GM21381 (cell line): ENCODE results near the gene MIEF1.
"Not testable (repeated sequence)": the region's sequence is repeated elsewhere in the genome, so short reads cannot be mapped to it uniquely, and the experiment has no call there.

Experiments
- ATAC-seq: cut with Tn5 transposase; IDR thresholded peaks from one replicate; pipeline ENCODE4 v1.9.1; 2021; ENCODE audit warnings: mild to moderate bottlenecking, moderate library complexity; ENCODE audit not compliant: unreplicated experiment

MIEF1 gene

DNA sequence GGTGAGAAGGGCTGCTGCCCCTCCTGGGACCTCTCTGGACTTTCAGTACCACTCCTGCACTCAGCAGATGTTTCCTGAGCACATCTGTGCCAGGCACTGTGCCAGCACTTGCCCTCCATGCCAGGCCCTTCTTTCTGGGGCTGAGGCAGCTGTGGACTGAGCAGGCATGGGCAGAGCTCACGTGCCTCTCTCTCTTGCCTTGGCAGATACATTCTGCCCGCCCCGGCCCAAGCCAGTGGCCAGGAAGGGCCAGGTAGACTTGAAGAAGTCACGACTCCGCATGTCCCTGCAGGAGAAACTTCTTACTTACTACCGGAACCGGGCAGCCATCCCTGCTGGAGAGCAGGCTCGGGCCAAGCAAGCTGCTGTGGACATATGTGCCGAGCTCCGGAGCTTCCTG, 9.9 kb downstream of the MIEF1 start:
- ATAC-seq = no peak

GRCh38 chr22:39513791-39514190, 11.7 kb downstream of the MIEF1 start:
- ATAC-seq = no peak

- ATAC-seq = no peak
Observed at GRCh38 chr22:39514373-39514973, 12.4 kb downstream of the MIEF1 start.

- ATAC-seq = no peak
Observed at GRCh38 chr22:39515266-39516050, 13.4 kb downstream of the MIEF1 start.

DNA sequence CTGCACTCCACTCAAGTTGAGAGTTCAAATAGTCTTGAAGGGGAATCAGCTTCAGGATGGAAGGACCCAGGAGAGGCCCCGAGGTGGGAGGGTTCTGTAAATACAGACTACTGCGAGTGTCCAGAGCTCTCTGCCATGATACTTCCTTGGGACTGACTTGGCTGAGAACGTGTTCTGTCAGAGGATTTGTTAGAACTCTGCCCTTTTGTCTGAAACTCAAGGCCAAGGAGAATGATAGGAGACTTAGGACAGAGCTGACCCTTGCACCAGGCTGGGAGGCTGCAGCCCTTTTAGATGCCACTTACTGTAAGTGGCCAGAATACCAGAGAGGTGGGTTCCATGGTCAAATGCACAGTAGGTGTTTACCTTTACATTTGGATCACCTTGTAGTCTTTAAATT, 15.4 kb downstream of the MIEF1 start:
- no peak for ATAC-seq

GRCh38 chr22:39518144-39518786, 16.2 kb downstream of the MIEF1 start:
- no peak for ATAC-seq

- ATAC-seq = no peak
Observed at GRCh38 chr22:39518996-39519680, 17.0 kb downstream of the MIEF1 start.

DNA sequence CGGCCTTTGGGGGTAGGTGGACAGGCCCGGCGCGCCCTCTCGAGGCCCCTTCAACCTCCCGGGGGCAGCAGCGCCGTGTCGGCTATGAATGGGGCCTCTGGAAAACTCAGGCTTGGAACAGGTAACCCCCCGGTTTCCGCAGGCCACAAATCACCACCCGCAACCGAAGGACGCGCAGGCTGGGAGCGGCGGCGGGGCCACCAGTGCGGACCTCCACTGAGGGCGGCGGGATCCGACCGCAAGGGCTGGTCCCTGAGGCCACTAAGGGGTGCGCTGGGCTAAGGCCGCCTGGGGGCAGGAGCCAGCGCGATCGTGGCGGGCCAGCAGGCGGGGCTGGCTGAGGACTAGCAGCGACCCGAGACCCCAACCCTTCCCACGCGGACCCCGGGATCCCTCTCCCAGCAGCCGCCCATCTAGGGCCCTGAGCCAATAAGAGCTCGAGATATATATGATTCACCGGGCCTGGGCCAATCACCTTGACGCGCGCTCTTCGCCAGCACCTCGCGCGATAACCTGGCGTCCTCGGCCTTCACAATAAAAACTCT, 17.7 kb downstream of the MIEF1 start:
- peak; percentile 70 for ATAC-seq

DNA sequence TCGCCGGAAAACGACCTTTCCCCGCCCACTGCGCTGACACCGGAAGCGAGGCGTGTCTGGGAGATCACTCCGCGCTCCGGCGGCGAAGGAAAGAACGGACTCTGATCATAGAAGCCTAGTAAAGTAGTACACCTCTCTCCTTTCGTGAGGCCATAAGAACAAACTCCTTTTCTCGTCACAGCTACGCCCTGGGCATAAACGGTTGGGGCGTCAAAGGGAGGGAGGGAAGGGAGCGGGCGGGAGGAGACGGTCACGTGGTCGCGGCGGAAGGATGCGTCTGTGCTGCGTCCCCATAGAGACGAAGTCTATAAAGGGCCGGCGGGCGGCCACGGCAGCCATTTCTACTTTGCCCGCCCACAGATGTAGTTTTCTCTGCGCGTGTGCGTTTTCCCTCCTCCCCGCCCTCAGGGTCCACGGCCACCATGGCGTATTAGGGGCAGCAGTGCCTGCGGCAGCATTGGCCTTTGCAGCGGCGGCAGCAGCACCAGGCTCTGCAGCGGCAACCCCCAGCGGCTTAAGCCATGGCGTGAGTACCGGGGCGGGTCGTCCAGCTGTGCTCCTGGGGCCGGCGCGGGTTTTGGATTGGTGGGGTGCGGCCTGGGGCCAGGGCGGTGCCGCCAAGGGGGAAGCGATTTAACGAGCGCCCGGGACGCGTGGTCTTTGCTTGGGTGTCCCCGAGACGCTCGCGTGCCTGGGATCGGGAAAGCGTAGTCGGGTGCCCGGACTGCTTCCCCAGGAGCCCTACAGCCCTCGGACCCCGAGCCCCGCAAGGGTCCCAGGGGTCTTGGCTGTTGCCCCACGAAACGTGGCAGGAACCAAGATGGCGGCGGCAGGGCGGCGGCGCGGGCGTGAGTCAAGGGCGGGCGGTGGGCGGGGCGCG, 18.4 kb downstream of the MIEF1 start, which contains the start of gene ATF4:
TSS of gene ATF4 (plus strand) at position 337 of the 880 bp plus-strand sequence. CDS start 884 bp downstream, outside the sequence.
- ATAC-seq = peak; percentile 47

GRCh38 chr22:39521106-39521885, 19.2 kb downstream of the MIEF1 start:
- not testable (repeated sequence) for ATAC-seq

DNA sequence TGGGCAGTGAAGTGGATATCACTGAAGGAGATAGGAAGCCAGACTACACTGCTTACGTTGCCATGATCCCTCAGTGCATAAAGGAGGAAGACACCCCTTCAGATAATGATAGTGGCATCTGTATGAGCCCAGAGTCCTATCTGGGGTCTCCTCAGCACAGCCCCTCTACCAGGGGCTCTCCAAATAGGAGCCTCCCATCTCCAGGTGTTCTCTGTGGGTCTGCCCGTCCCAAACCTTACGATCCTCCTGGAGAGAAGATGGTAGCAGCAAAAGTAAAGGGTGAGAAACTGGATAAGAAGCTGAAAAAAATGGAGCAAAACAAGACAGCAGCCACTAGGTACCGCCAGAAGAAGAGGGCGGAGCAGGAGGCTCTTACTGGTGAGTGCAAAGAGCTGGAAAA, 20.0 kb downstream of the MIEF1 start:
- ATAC-seq = not testable (repeated sequence)

- ATAC-seq = no peak
Observed at GRCh38 chr22:39522567-39523300, 20.6 kb downstream of the MIEF1 start.

- no peak for ATAC-seq
Observed at GRCh38 chr22:39524089-39524752, 22.1 kb downstream of the MIEF1 start.

GRCh38 chr22:39524753-39525657, 22.9 kb downstream of the MIEF1 start:
- no peak for ATAC-seq

- no peak for ATAC-seq
Observed at GRCh38 chr22:39525658-39525975, 23.5 kb downstream of the MIEF1 start.

DNA sequence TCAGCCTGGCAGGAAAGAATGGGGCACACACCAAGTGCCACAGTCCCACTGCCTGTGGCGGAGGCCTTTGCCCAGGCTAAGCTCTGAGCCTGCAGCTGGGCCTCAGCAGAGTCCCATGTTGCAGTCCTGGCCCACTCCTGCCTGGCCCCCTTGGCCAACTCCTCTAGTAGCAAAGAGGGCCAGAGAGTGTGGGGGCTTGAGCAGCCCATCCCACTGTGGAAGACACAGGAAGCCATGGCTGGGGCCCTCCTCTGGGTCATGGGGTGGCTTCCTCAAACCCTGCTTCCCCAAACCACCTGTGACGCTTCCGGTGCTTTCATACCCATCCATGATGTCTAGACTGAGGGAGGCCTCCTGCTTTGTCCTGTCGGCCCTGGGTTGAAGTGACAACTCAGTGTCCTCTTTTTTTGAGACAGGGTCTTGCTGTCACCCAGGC, 24.7 kb downstream of the MIEF1 start:
- ATAC-seq = no peak

DNA sequence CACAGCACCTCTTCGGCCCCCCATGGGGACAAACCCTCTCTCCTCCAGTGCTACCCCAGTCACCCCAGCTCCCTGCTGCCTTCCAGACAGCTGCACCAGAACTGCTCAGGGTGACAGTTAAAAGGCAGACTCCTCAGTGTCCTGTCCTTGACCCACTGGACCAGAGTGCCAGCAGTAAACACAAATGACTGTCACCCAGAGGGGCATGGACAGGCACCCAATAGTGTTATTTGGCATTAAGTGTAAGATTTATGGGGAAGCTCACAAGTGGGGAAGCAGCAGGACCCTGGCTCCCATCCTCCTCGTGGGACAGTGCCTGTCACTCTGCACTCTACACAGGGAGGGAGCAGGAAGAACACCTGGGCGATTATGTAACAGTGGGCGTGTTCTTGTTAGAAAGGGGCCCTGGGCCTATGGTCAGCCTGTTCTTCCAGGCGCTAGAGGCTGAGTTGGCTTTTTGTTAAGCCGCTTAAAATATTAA, 25.4 kb downstream of the MIEF1 start:
- no peak for ATAC-seq
